H9 (cell line): ENCODE results near the gene ABCD4. TPM values are rescaled to one million over a fixed set of nuclear protein-coding genes. Genes with fewer than 3 reads are reported as not detected.
A peak's percentile ranks its signal among the peaks of the same experiment; 100 is the strongest.

ENCODE experiments used
- DNase-seq: peaks from one replicate; pipeline ENCODE4 v3.0.0-alpha.2; 2017
- H2AFZ ChIP-seq: one replicate; pipeline ENCODE4 v1.6.1; 2013; ENCODE audit warnings: mild to moderate bottlenecking, low read length, control low read depth, moderate library complexity
- H2AK5ac ChIP-seq: 2 replicates; pipeline ENCODE4 v1.6.1; 2013; ENCODE audit warnings: low read length, control low read depth, mixed read lengths; ENCODE audit not compliant: insufficient read length
- H2BK120ac ChIP-seq: one replicate; pipeline ENCODE4 v1.6.1; 2013; ENCODE audit warnings: low read depth, mild to moderate bottlenecking, low read length, control low read depth, inconsistent platforms; ENCODE audit not compliant: poor library complexity, severe bottlenecking
- H2BK12ac ChIP-seq: 2 replicates; pipeline ENCODE4 v1.6.1; 2013; ENCODE audit warnings: low read length, control low read depth, mixed read lengths, low read depth; ENCODE audit not compliant: insufficient read length
- H2BK15ac ChIP-seq: 2 replicates; pipeline ENCODE4 v1.6.1; 2013; ENCODE audit warnings: low read depth, low read length, control low read depth
- H2BK20ac ChIP-seq: one replicate; pipeline ENCODE4 v1.6.1; 2013; ENCODE audit warnings: low read depth, mild to moderate bottlenecking, low read length, control low read depth, inconsistent platforms; ENCODE audit not compliant: poor library complexity, severe bottlenecking
- H2BK5ac ChIP-seq: 2 replicates; pipeline ENCODE4 v1.6.1; 2013; ENCODE audit warnings: low read length, control low read depth, mixed read lengths; ENCODE audit not compliant: insufficient read length
- H3K14ac ChIP-seq: 2 replicates; pipeline ENCODE4 v1.6.1; 2013; ENCODE audit warnings: low read length, control low read depth; ENCODE audit not compliant: insufficient read depth
- H3K18ac ChIP-seq: 2 replicates; pipeline ENCODE4 v1.6.1; 2013; ENCODE audit warnings: low read depth, mild to moderate bottlenecking, mixed read lengths, low read length, control low read depth; ENCODE audit not compliant: insufficient read length
- H3K23ac ChIP-seq: 2 replicates; pipeline ENCODE4 v1.6.1; 2013; ENCODE audit warnings: low read length, control low read depth, mixed read lengths, low read depth; ENCODE audit not compliant: insufficient read length
- H3K23me2 ChIP-seq: 2 replicates; pipeline ENCODE4 v1.6.1; 2013; ENCODE audit warnings: low read depth, mild to moderate bottlenecking, mixed read lengths, low read length, control low read depth; ENCODE audit not compliant: insufficient read length, poor library complexity, severe bottlenecking
- H3K27ac ChIP-seq: 2 replicates; pipeline ENCODE4 v1.5.1; 2013; ENCODE audit warnings: low read length, control low read depth, mixed read lengths, low read depth; ENCODE audit not compliant: insufficient read length
- H3K27me3 ChIP-seq: 2 replicates; pipeline ENCODE4 v1.6.1; 2013; ENCODE audit warnings: low read length, control low read depth, inconsistent platforms; ENCODE audit not compliant: insufficient read depth
- H3K4ac ChIP-seq: 2 replicates; pipeline ENCODE4 v1.6.1; 2013; ENCODE audit warnings: low read depth, mild to moderate bottlenecking, control low read depth, inconsistent platforms, low read length, moderate library complexity
- H3K4me1 ChIP-seq: 2 replicates; pipeline ENCODE4 v1.6.1; 2013; ENCODE audit warnings: low read length, control low read depth, inconsistent platforms; ENCODE audit not compliant: insufficient read depth
- H3K4me2 ChIP-seq: 2 replicates; pipeline ENCODE4 v1.6.1; 2013; ENCODE audit warnings: low read length, control low read depth, mixed read lengths; ENCODE audit not compliant: insufficient read length, insufficient read depth
- H3K56ac ChIP-seq: 2 replicates; pipeline ENCODE4 v1.6.1; 2013; ENCODE audit warnings: low read depth, mild to moderate bottlenecking, mixed read lengths, low read length, control low read depth; ENCODE audit not compliant: insufficient read length
- H3K79me1 ChIP-seq: 2 replicates; pipeline ENCODE4 v1.6.1; 2013; ENCODE audit warnings: low read depth, mild to moderate bottlenecking, moderate library complexity, low read length, control low read depth, inconsistent platforms; ENCODE audit not compliant: insufficient read depth, poor library complexity, severe bottlenecking
- H3K79me2 ChIP-seq: 2 replicates; pipeline ENCODE4 v1.6.1; 2013; ENCODE audit warnings: low read length, control low read depth, inconsistent platforms; ENCODE audit not compliant: insufficient read depth
- H3K9ac ChIP-seq: 2 replicates; pipeline ENCODE4 v1.6.1; 2013; ENCODE audit warnings: low read length, control low read depth, mixed read lengths; ENCODE audit not compliant: insufficient read length; ENCODE audit errors: extremely low read depth
- H3K9me3 ChIP-seq: one replicate; pipeline ENCODE4 v1.6.1; 2013; ENCODE audit warnings: low read depth, low read length, inconsistent platforms; ENCODE audit not compliant: control insufficient read depth
- H3T11ph ChIP-seq: one replicate; pipeline ENCODE4 v1.6.1; 2013; ENCODE audit warnings: mild to moderate bottlenecking, low read length, control low read depth, inconsistent platforms
- H4K20me1 ChIP-seq: one replicate; pipeline ENCODE4 v1.6.1; 2013; ENCODE audit not compliant: control insufficient read depth, insufficient read length, insufficient read depth
- H4K5ac ChIP-seq: 2 replicates; pipeline ENCODE4 v1.6.1; 2013; ENCODE audit warnings: low read depth, mild to moderate bottlenecking, mixed read lengths, low read length, control low read depth; ENCODE audit not compliant: insufficient read length
- H4K8ac ChIP-seq: replicated peaks from 2 replicates; pipeline ENCODE4 v1.6.1; 2013; ENCODE audit warnings: low read length, control low read depth, mixed read lengths, low read depth; ENCODE audit not compliant: insufficient read length
- H4K91ac ChIP-seq: 2 replicates; pipeline ENCODE4 v1.6.1; 2013; ENCODE audit warnings: low read depth, mild to moderate bottlenecking, moderate library complexity, mixed read lengths, low read length, control low read depth; ENCODE audit not compliant: insufficient read length
- H3K27ac Mint-ChIP-seq, 3 experiments: 2 replicates in 2 of 3; 3 replicates in 1 of 3; pipeline ENCODE4 v1.8.0; 2020 to 2021; ENCODE audit warnings: mixed read lengths in 3 of 3, mild to moderate bottlenecking in 1 of 3, moderate library complexity in 1 of 3
- H3K27me3 Mint-ChIP-seq: 2 replicates; pipeline ENCODE4 v1.8.0; 2021; ENCODE audit warnings: low read depth, mild to moderate bottlenecking, moderate library complexity, mixed read lengths
- H3K36me3 Mint-ChIP-seq, 3 experiments: 2 replicates in 2 of 3; 3 replicates in 1 of 3; pipeline ENCODE4 v1.8.0; 2020 to 2021; ENCODE audit warnings: low read depth in 3 of 3, mixed read lengths in 3 of 3; ENCODE audit not compliant: insufficient read depth in 1 of 3
- H3K4me1 Mint-ChIP-seq, 2 experiments: 2 replicates each; pipeline ENCODE4 v1.8.0; 2020; ENCODE audit warnings: mixed read lengths in 2 of 2
- H3K4me3 Mint-ChIP-seq, 2 experiments: 2 replicates in 1 of 2; 3 replicates in 1 of 2; pipeline ENCODE4 v1.8.0; 2020 to 2021; ENCODE audit warnings: mild to moderate bottlenecking in 2 of 2, mixed read lengths in 2 of 2, moderate library complexity in 1 of 2
- H3K9me3 Mint-ChIP-seq, 2 experiments: 2 replicates in 1 of 2; 3 replicates in 1 of 2; pipeline ENCODE4 v1.8.0; 2020; ENCODE audit warnings: mild to moderate bottlenecking in 2 of 2, mixed read lengths in 2 of 2, moderate library complexity in 1 of 2
- WGBS: extraction: QIAGEN DNeasy Blood & Tissue Kit; methylation state at CpG from one replicate; pipeline ENCODE4 v1.1.7; 2013; ENCODE audit warnings: missing lambda C conversion rate, low lambda C conversion rate, mixed read lengths; ENCODE audit not compliant: insufficient read length; ENCODE audit errors: extremely low coverage; 5-methylcytosine and 5-hydroxymethylcytosine counted together
- total RNA-seq: library from RNA; stranded (reverse); gene quantifications from 2 replicates; pipeline ENCODE4 v1.2.1, GENCODE V29; 2021
- TF ChIP-seq, protein P1 (sequence below): fragments of 200-600 bp; sonication (generic); conservative IDR thresholded peaks from 3 replicates; pipeline ENCODE4 v1.8.0; 2021; ENCODE audit warnings: antibody characterized with exemption, mild to moderate bottlenecking

Gene ABCD4
- total RNA-seq, 1 experiment from 2014 or later: 80.9 TPM

DNA sequence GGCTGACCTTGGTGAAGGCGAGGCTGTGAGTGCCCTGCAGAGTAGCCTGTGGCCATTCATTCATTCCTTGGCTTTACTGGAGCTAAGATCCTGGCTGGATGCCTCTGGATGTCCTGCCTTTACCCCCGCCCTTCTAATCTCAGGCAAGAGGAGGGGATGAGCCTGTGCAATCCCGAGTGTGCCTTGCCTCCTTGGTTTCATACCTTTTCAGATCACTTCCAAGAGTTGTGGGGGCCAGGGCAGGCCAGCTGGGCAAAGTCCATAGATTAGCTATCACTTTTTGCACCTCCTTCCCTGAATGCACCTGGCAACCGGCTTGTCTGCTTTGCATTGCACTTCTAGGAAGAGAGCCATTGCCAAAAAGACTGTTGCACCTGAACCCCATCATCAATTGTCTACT is 47.0 kb upstream of the ABCD4 start:
- Histone ChIP-seq H3K56ac (no peak overlapping the region), H2BK12ac (no peak overlapping the region), H3K27me3 (no peaks in the 10 kb centered on the region), H3K27ac (no peak overlapping the region), H3K9ac (peak overlapping the region; percentile 76), H2AFZ (no peak overlapping the region), H2BK20ac (no peak overlapping the region), H2AK5ac (no peak overlapping the region), H3K9me3 (no peaks in the 10 kb centered on the region), H4K20me1 (no peaks in the 10 kb centered on the region), H4K91ac (no peak overlapping the region), H3T11ph (no peak overlapping the region), H3K14ac (no peak overlapping the region), H2BK15ac (no peak overlapping the region), H3K4me1 (peaks cover 3% of the 10 kb centered on the region; the same call in 1 of the 2 replicates), H4K5ac (no peak overlapping the region), H2BK120ac (no peak overlapping the region), H3K79me2 (peaks cover 51% of the 10 kb centered on the region), H3K23ac (no peak overlapping the region), H2BK5ac (no peak overlapping the region), H3K4ac (no peak overlapping the region), H3K18ac (no peak overlapping the region), H4K8ac (no peak overlapping the region), H3K4me2 (peak overlapping the region; percentile 90), H3K23me2 (peaks cover 29% of the 10 kb centered on the region), H3K79me1 (no peaks in the 10 kb centered on the region)
- H3K4me1 Mint-ChIP-seq: peaks cover 49 to 61% of the 10 kb centered on the region in 2 experiments
- peak overlapping the region; percentile 88 to 98 (median 94); a peak in 6 of 7 replicates for H3K27ac Mint-ChIP-seq
- H3K9me3 Mint-ChIP-seq: no peaks in the 10 kb centered on the region; a peak in 1 of 5 replicates
- no peaks in the 10 kb centered on the region for H3K27me3 Mint-ChIP-seq
- TF ChIP-seq, protein P1, sequence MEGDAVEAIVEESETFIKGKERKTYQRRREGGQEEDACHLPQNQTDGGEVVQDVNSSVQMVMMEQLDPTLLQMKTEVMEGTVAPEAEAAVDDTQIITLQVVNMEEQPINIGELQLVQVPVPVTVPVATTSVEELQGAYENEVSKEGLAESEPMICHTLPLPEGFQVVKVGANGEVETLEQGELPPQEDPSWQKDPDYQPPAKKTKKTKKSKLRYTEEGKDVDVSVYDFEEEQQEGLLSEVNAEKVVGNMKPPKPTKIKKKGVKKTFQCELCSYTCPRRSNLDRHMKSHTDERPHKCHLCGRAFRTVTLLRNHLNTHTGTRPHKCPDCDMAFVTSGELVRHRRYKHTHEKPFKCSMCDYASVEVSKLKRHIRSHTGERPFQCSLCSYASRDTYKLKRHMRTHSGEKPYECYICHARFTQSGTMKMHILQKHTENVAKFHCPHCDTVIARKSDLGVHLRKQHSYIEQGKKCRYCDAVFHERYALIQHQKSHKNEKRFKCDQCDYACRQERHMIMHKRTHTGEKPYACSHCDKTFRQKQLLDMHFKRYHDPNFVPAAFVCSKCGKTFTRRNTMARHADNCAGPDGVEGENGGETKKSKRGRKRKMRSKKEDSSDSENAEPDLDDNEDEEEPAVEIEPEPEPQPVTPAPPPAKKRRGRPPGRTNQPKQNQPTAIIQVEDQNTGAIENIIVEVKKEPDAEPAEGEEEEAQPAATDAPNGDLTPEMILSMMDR: no peak
- no peak for DNase-seq
- H3K36me3 Mint-ChIP-seq: peaks cover 13 to 30% (median 24%) of the 10 kb centered on the region in 3 experiments; a peak in 6 of 7 replicates
- H3K4me3 Mint-ChIP-seq: peak overlapping the region; percentile 92 to 96
- no CpG with 5 or more reads among the region's 4 CpGs for WGBS
